GM13977 (cell line): ENCODE measurements around the gene MALAT1.

Experiments
- DNase-seq: peaks from one replicate; pipeline ENCODE4 v3.0.0; 2012; ENCODE audit warnings: low spot score
- in situ Hi-C: fragments of 300-500 bp; cut with MboI; formaldehyde crosslinking; loops from one replicate; pipeline ENCODE4 v1.12.0; 2022; ENCODE audit warnings: low sequenced_read_pairs, low pct_unique_long_range_greater_than_20kb, mixed read lengths, inconsistent platforms; ENCODE audit not compliant: unreplicated experiment
- TF ChIP-seq, protein P1 (sequence below): IDR thresholded peaks from 2 replicates; pipeline ENCODE4 v1.5.1; 2012; ENCODE audit warnings: mild to moderate bottlenecking, control low read depth; ENCODE audit not compliant: insufficient read depth; ENCODE audit errors: extremely low read depth, missing control alignments

The MALAT1 gene

DNA sequence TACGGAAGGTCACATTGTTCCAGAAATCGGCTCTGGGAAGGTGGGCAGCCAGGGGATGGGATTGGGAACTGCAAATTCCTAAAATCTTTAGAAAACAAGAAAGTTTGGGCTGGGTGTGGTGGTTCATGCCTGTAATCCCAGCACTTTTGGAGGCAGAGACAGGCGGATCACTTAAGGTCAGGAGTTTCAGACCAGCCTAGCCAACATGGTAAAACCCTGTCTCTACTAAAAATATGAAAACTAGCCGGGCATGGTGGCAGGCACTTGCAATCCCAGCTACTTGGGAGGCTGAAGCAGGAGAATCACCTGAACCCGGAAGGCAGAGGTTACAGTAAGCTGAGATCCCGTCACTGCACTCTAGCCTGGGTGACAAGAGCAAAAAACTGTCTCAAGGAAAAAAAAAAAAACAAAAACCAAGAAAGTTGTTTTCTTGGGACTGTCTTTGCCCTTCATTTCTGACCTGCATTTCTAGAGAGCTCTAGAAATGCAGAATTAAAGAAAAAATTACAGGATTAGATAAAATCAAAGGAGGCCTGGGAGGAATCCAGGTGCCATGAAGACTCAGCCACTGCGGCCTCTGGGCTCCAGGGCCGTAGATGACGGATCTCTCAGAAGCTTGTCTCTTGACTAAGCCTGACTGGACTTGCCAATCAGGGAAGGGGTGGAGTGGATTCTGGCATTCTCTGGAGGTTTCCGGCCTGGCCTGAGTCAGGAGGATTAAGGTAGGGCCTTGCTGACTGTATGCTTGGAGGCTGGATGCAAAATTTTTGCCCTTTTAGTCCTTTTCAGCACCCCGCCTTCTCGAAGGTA lies 5.3 kb upstream of the MALAT1 start:
- no peak for DNase-seq

DNA sequence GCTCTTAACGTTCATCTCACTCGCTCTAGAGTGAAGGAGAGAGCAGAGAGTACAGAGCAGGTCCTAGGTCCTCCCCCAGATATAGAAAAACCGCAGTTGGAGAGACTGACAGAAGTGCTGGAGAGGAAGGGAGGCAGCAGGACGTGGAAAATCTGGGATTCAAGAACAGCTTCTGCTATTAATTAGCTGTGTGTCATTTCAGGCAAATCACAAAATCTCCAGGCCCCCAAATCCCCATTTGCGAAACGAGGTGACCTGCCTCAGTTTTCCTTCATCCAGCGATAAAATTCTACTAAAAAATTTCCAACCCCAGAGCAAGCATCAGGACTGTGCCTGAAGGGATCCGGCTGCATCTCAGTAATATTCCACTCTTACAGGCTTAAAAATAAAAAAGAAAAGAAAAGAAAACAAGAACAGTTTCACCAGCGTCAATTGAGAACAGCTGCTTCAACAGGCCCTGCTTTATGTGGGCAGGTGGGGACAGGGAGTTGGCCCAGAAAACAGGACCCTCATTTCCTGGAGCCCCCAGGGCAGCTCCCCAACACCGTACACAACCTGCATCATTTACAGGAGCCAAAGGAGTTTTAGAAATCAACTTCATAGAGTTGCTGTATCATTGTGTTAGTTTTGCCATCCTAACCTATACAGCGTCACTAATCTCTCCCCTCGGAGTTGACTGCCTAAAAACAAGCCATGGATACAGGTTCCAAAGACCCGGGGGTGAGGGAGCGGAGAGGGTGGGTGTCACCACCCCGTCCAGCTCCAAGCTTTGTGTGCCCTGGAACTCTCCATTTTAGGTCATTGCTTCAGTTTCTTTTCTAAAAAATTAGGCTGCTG lies 2.3 kb upstream of the MALAT1 start:
- no peak for DNase-seq
- TF ChIP-seq, protein P1, sequence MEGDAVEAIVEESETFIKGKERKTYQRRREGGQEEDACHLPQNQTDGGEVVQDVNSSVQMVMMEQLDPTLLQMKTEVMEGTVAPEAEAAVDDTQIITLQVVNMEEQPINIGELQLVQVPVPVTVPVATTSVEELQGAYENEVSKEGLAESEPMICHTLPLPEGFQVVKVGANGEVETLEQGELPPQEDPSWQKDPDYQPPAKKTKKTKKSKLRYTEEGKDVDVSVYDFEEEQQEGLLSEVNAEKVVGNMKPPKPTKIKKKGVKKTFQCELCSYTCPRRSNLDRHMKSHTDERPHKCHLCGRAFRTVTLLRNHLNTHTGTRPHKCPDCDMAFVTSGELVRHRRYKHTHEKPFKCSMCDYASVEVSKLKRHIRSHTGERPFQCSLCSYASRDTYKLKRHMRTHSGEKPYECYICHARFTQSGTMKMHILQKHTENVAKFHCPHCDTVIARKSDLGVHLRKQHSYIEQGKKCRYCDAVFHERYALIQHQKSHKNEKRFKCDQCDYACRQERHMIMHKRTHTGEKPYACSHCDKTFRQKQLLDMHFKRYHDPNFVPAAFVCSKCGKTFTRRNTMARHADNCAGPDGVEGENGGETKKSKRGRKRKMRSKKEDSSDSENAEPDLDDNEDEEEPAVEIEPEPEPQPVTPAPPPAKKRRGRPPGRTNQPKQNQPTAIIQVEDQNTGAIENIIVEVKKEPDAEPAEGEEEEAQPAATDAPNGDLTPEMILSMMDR, result no peak
- in situ Hi-C loops, result no loop called here

More for the DNA sequence above, 5.3 kb upstream of the MALAT1 start:
- TF ChIP-seq, protein P1, result no peak
- in situ Hi-C loops, result no loop called here

DNA sequence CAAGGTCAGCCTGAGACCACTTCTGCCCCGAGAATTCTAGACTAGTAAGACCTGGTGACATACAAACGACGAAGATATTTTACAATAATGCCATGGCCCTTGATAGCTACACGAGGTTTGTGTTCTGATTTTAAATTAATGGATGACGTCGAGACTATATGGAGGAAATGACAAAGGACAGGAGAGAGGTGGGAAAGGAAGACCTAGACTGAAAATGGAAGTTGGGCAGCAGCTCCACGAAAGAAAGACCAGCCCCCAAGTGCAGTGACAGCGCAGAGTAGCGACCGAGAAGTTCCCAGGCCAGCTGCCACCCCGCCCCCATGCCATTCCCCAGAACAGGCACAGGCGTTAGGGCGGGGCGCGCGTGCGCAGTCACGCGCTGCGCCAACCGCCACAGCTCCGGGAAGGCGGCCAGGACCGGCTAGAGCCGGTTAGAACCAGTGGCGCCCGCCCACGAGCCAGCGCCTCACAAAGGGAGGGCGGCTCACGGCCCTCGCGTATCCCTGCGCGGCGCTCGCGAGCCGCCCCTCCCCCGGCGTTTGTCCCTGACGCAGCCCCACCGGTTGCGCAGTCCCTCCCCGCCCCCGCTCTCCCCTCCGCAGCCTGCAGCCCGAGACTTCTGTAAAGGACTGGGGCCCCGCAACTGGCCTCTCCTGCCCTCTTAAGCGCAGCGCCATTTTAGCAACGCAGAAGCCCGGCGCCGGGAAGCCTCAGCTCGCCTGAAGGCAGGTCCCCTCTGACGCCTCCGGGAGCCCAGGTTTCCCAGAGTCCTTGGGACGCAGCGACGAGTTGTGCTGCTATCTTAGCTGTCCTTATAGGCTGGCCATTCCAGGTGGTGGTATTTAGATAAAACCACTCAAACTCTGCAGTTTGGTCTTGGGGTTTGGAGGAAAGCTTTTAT lies 1.5 kb upstream of the MALAT1 start:
- DNase-seq, result peak; percentile 87
- TF ChIP-seq, protein P1, result no peak
- in situ Hi-C loops, result no loop called here

DNA sequence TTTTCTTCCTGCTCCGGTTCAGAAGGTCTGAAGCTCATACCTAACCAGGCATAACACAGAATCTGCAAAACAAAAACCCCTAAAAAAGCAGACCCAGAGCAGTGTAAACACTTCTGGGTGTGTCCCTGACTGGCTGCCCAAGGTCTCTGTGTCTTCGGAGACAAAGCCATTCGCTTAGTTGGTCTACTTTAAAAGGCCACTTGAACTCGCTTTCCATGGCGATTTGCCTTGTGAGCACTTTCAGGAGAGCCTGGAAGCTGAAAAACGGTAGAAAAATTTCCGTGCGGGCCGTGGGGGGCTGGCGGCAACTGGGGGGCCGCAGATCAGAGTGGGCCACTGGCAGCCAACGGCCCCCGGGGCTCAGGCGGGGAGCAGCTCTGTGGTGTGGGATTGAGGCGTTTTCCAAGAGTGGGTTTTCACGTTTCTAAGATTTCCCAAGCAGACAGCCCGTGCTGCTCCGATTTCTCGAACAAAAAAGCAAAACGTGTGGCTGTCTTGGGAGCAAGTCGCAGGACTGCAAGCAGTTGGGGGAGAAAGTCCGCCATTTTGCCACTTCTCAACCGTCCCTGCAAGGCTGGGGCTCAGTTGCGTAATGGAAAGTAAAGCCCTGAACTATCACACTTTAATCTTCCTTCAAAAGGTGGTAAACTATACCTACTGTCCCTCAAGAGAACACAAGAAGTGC lies 661 bp upstream of the MALAT1 start:
- in situ Hi-C loops, result no loop called here
- TF ChIP-seq, protein P1, result no peak
- DNase-seq, result peak; percentile 35

DNA sequence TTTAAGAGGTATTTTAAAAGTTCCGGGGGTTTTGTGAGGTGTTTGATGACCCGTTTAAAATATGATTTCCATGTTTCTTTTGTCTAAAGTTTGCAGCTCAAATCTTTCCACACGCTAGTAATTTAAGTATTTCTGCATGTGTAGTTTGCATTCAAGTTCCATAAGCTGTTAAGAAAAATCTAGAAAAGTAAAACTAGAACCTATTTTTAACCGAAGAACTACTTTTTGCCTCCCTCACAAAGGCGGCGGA lies 193 bp upstream of the MALAT1 start:
- in situ Hi-C loops, result no loop called here

More for the DNA sequence above, 193 bp upstream of the MALAT1 start:
- no peak for DNase-seq
- TF ChIP-seq, protein P1, result no peak
